ENCODE results near the gene TP53TG5.

- TF ChIP-seq POLR2AphosphoS5 (IDR thresholded peaks at IDR 0.05) = no peak
- TF ChIP-seq EP300 (IDR thresholded peaks at IDR 0.05) = no peak
- no peak for TF ChIP-seq CTCF (IDR thresholded peaks at IDR 0.05)
- TF ChIP-seq POLR2A (IDR thresholded peaks at IDR 0.05; ENCODE audit: low read depth) = no peak
These were observed 48.4 kb downstream of the TP53TG5 start for GRCh38 chr20:45329497-45330319.
